ENCODE measurements around the gene YPEL5.

YPEL5 gene

DNA sequence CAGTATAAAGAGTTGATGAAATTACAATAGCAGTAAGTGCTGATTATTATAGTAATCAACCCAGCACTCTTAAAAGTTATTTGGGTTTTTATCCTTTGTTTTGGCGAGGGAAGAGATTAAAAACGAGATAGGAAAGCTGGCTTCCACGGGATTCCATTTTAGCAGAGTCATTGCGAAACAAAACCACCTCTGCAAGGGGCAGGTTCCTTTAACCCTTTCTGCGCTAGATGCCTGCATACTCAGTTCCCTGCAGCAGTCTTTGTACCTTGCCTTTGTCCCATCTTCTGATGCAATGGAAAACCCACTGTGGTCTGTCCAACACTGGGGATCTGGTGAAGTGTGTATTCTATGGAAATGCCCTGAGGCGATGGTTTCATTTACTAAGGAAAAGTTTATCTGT, 2.7 kb downstream of the YPEL5 start:
- H3K4me1 ChIP-seq (ENCODE audit: control insufficient read depth in 1 of 2, insufficient read depth in 2 of 2, low read length in 2 of 2) = peaks cover 29 to 32% of the 10 kb centered on the region in 2 donors
- no peaks in the 10 kb centered on the region for H3K27me3 ChIP-seq (ENCODE audit: control insufficient read depth in 1 of 2, insufficient read depth in 2 of 2, low read length in 2 of 2)
- H3K4me3 ChIP-seq (ENCODE audit: low read depth in 1 of 2, low read length in 2 of 2) = peak overlapping the region in 1 of 2 donors; percentile 24
- no peak overlapping the region for H3K9ac ChIP-seq (ENCODE audit: low read depth in 1 of 2, low read length in 2 of 2)
- H3K9me3 ChIP-seq (ENCODE audit: control insufficient read depth in 1 of 2, low read length in 2 of 2) = no peaks in the 10 kb centered on the region
- no peak overlapping the region for H3K27ac ChIP-seq (ENCODE audit: low read depth, low read length)
- H3K36me3 ChIP-seq (ENCODE audit: control insufficient read depth in 1 of 2, insufficient read depth in 2 of 2, low read length in 2 of 2) = peaks cover 0 to 6% of the 10 kb centered on the region in 2 donors

DNA sequence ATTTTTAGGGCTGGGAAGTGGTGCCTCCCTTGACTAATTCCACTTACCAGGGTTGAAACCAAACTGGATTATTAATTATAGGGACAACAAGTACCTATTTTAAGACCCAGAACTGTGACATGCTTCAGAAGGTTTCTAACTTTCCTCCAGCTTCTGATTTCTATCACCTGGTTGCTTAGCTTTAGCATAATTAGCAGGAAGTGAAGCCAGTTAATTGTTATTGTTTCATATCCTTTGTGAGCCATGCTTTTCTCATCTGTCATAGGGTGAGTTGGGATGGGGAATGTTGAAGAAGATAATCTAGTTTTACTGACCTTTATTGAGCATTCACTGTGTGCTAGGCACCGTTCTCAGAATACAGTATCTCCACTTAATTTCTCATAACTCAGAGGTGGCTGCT, 3.2 kb downstream of the YPEL5 start:
- H3K4me3 ChIP-seq (ENCODE audit: low read depth in 1 of 2, low read length in 2 of 2) = no peak overlapping the region
- peaks cover 31 to 35% of the 10 kb centered on the region in 2 donors for H3K4me1 ChIP-seq (ENCODE audit: control insufficient read depth in 1 of 2, insufficient read depth in 2 of 2, low read length in 2 of 2)
- no peak overlapping the region for H3K27ac ChIP-seq (ENCODE audit: low read depth, low read length)
- no peaks in the 10 kb centered on the region for H3K27me3 ChIP-seq (ENCODE audit: control insufficient read depth in 1 of 2, insufficient read depth in 2 of 2, low read length in 2 of 2)
- no peaks in the 10 kb centered on the region for H3K9me3 ChIP-seq (ENCODE audit: control insufficient read depth in 1 of 2, low read length in 2 of 2)
- H3K36me3 ChIP-seq (ENCODE audit: control insufficient read depth in 1 of 2, insufficient read depth in 2 of 2, low read length in 2 of 2) = peaks cover 0 to 6% of the 10 kb centered on the region in 2 donors
- H3K9ac ChIP-seq (ENCODE audit: low read depth in 1 of 2, low read length in 2 of 2) = no peak overlapping the region

DNA sequence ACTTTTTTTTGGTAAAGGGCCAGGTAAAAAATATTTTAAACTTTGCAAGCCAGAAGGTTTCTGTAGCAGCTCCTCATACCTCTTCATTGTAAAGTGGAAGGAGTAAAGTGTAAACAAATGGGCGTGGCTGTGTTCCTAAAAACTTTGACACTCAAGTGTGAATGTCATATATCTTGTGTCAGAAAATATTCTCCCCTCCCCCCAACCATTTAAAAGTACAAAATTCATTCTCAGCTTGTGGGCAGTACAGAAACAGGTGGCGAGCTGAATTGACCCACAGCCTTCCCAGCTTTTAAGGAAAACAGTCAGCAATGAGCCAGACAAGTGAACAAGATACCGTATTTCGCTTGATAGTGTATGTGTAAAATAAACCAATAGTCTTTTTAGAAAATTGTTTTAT, 4.0 kb downstream of the YPEL5 start:
- H3K9ac ChIP-seq (ENCODE audit: low read depth in 1 of 2, low read length in 2 of 2) = no peak overlapping the region
- peaks cover 31 to 44% of the 10 kb centered on the region in 2 donors for H3K4me1 ChIP-seq (ENCODE audit: control insufficient read depth in 1 of 2, insufficient read depth in 2 of 2, low read length in 2 of 2)
- peaks cover 0 to 6% of the 10 kb centered on the region in 2 donors for H3K36me3 ChIP-seq (ENCODE audit: control insufficient read depth in 1 of 2, insufficient read depth in 2 of 2, low read length in 2 of 2)
- no peaks in the 10 kb centered on the region for H3K9me3 ChIP-seq (ENCODE audit: control insufficient read depth in 1 of 2, low read length in 2 of 2)
- H3K4me3 ChIP-seq (ENCODE audit: low read depth in 1 of 2, low read length in 2 of 2) = no peak overlapping the region
- H3K27ac ChIP-seq (ENCODE audit: low read depth, low read length) = no peak overlapping the region
- H3K27me3 ChIP-seq (ENCODE audit: control insufficient read depth in 1 of 2, insufficient read depth in 2 of 2, low read length in 2 of 2) = no peaks in the 10 kb centered on the region

DNA sequence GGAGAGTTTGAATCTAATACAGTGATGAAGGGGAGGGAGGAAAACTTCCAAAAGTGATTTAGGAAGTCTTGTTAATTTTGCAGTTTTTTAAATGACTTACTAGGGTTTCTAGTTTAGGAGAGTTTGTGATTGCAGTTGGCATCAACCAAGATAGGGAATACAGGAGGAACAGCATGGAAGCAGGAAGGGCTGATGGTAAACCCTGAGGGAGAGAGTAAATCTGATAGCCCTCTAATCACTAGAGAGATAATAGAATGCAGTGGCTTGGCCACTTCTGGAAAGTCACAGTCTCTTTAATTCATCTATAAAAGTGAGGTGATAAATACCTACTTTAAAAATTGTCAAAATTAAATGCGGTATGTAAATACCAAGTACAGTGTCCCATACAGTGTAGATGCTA, 5.6 kb downstream of the YPEL5 start:
- H3K27ac ChIP-seq (ENCODE audit: low read depth, low read length) = no peak overlapping the region
- peaks cover 2 to 13% of the 10 kb centered on the region in 2 donors for H3K36me3 ChIP-seq (ENCODE audit: control insufficient read depth in 1 of 2, insufficient read depth in 2 of 2, low read length in 2 of 2)
- H3K4me1 ChIP-seq (ENCODE audit: control insufficient read depth in 1 of 2, insufficient read depth in 2 of 2, low read length in 2 of 2) = peaks cover 27 to 51% of the 10 kb centered on the region in 2 donors
- no peaks in the 10 kb centered on the region for H3K27me3 ChIP-seq (ENCODE audit: control insufficient read depth in 1 of 2, insufficient read depth in 2 of 2, low read length in 2 of 2)
- no peak overlapping the region for H3K9ac ChIP-seq (ENCODE audit: low read depth in 1 of 2, low read length in 2 of 2)
- H3K9me3 ChIP-seq (ENCODE audit: control insufficient read depth in 1 of 2, low read length in 2 of 2) = no peaks in the 10 kb centered on the region
- no peak overlapping the region for H3K4me3 ChIP-seq (ENCODE audit: low read depth in 1 of 2, low read length in 2 of 2)

DNA sequence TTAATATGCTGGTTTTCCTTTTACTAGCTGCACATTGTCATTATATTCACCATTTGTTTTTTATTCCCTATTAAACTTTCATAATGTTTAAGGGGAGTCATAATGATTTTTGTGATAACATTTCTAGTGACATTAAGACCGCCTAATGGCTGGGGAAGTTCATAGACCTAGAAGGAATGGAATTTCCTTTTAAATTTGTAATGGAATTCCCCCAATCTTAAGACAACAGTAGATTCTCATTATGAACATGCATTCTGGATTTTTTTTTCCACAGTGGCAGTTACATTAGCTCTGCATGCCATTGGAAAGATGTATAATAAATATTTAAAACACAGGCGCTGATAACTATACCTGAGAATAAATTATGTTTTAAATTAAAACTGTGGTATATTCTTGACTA, 8.4 kb downstream of the YPEL5 start:
- Histone ChIP-seq H3K9ac (ENCODE audit: low read depth in 1 of 2, low read length in 2 of 2) (no peak overlapping the region), H3K9me3 (ENCODE audit: control insufficient read depth in 1 of 2, low read length in 2 of 2) (no peaks in the 10 kb centered on the region), H3K27ac (ENCODE audit: low read depth, low read length) (no peak overlapping the region), H3K27me3 (ENCODE audit: control insufficient read depth in 1 of 2, insufficient read depth in 2 of 2, low read length in 2 of 2) (no peaks in the 10 kb centered on the region), H3K36me3 (ENCODE audit: control insufficient read depth in 1 of 2, insufficient read depth in 2 of 2, low read length in 2 of 2) (peaks cover 25 to 36% of the 10 kb centered on the region in 2 donors), H3K4me1 (ENCODE audit: control insufficient read depth in 1 of 2, insufficient read depth in 2 of 2, low read length in 2 of 2) (peaks cover 12 to 31% of the 10 kb centered on the region in 2 donors), H3K4me3 (ENCODE audit: low read depth in 1 of 2, low read length in 2 of 2) (no peak overlapping the region)

DNA sequence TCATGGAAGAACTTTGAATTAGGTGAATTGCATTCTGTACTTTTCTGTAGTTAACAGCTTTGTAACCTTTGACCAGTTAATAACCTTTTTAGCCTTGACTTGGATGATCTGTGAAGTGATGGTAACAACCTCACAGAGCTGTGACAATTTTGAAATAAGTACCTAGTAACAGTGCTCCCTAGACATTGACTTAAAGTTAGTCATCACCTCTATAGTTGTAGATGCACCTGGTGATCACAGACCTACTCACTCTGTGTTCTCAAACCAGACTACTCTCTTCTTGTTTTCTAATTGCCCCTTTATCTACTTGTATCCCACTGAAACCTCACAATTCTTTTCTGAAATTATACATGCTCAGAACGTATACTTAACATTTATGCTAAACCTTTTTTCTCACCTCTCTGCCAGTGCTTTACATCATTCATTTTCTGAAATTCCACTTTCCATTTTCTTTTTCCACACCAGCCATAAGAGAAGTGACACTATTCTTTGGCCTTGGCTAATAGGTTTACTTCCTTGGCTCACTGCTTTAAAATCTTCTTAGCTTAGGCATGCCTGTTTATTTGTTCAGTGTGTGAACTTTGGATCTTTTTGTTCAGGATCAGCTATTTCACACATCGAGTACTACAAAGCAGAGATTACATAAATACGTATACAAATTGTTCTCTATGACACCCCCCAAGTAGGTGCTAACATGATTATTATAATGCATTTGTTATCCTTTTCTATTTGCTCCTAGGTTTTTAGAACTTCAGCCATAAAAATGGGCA, 9.3 kb downstream of the YPEL5 start:
- Histone ChIP-seq H3K27ac (ENCODE audit: low read depth, low read length) (no peak overlapping the region), H3K4me3 (ENCODE audit: low read depth in 1 of 2, low read length in 2 of 2) (no peak overlapping the region), H3K4me1 (ENCODE audit: control insufficient read depth in 1 of 2, insufficient read depth in 2 of 2, low read length in 2 of 2) (peaks cover 4 to 23% of the 10 kb centered on the region in 2 donors), H3K9ac (ENCODE audit: low read depth in 1 of 2, low read length in 2 of 2) (no peak overlapping the region), H3K27me3 (ENCODE audit: control insufficient read depth in 1 of 2, insufficient read depth in 2 of 2, low read length in 2 of 2) (no peaks in the 10 kb centered on the region), H3K36me3 (ENCODE audit: control insufficient read depth in 1 of 2, insufficient read depth in 2 of 2, low read length in 2 of 2) (peaks cover 29 to 39% of the 10 kb centered on the region in 2 donors), H3K9me3 (ENCODE audit: control insufficient read depth in 1 of 2, low read length in 2 of 2) (no peaks in the 10 kb centered on the region)

DNA sequence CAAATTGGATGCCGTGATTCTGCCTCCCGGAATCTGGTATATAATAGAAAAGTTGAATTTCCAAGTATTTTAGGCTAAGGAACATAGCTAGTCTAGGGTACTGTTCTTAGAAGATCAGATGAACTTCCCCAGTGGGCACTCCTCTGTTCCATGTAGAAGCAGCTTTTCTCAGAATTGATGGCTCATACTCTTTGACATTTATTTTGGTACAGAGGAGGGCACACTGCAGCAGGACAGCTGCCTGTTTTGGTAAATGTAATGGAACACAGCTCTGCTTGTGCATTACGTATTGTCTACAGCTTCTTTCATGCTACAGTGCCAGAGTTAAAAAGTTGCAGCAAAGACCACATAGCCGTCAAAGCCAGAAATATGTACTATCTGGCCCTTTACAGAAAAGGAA, 10.8 kb downstream of the YPEL5 start:
- peaks cover 4 to 19% of the 10 kb centered on the region in 2 donors for H3K4me1 ChIP-seq (ENCODE audit: control insufficient read depth in 1 of 2, insufficient read depth in 2 of 2, low read length in 2 of 2)
- no peak overlapping the region for H3K9ac ChIP-seq (ENCODE audit: low read depth in 1 of 2, low read length in 2 of 2)
- no peaks in the 10 kb centered on the region for H3K27me3 ChIP-seq (ENCODE audit: control insufficient read depth in 1 of 2, insufficient read depth in 2 of 2, low read length in 2 of 2)
- H3K27ac ChIP-seq (ENCODE audit: low read depth, low read length) = no peak overlapping the region
- H3K36me3 ChIP-seq (ENCODE audit: control insufficient read depth in 1 of 2, insufficient read depth in 2 of 2, low read length in 2 of 2) = peaks cover 29 to 39% of the 10 kb centered on the region in 2 donors
- no peak overlapping the region for H3K4me3 ChIP-seq (ENCODE audit: low read depth in 1 of 2, low read length in 2 of 2)
- no peaks in the 10 kb centered on the region for H3K9me3 ChIP-seq (ENCODE audit: control insufficient read depth in 1 of 2, low read length in 2 of 2)

DNA sequence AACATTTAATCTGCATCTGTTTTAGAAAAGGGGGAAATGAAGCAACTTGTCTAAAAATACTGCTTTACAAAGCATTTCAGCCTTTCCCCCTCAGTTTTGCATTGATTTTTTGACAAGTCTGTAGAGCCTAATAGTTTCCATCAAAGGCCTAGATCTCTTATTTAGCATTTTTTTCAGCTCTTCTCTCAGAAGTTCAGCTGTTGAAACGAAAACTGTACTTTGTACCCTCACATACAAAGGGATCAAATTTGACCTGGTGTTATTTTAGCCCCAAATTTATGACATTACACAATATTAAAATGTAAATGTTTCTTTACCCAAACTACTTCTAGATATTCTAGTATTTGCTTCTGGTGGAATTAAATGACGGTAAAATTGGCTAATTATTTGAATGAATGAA, 13.0 kb downstream of the YPEL5 start:
- no peak overlapping the region for H3K9ac ChIP-seq (ENCODE audit: low read depth in 1 of 2, low read length in 2 of 2)
- H3K4me1 ChIP-seq (ENCODE audit: control insufficient read depth in 1 of 2, insufficient read depth in 2 of 2, low read length in 2 of 2) = peaks cover 4 to 17% of the 10 kb centered on the region in 2 donors
- H3K4me3 ChIP-seq (ENCODE audit: low read depth in 1 of 2, low read length in 2 of 2) = no peak overlapping the region
- no peak overlapping the region for H3K27ac ChIP-seq (ENCODE audit: low read depth, low read length)
- no peaks in the 10 kb centered on the region for H3K9me3 ChIP-seq (ENCODE audit: control insufficient read depth in 1 of 2, low read length in 2 of 2)
- peaks cover 29 to 37% of the 10 kb centered on the region in 2 donors for H3K36me3 ChIP-seq (ENCODE audit: control insufficient read depth in 1 of 2, insufficient read depth in 2 of 2, low read length in 2 of 2)
- no peaks in the 10 kb centered on the region for H3K27me3 ChIP-seq (ENCODE audit: control insufficient read depth in 1 of 2, insufficient read depth in 2 of 2, low read length in 2 of 2)

DNA sequence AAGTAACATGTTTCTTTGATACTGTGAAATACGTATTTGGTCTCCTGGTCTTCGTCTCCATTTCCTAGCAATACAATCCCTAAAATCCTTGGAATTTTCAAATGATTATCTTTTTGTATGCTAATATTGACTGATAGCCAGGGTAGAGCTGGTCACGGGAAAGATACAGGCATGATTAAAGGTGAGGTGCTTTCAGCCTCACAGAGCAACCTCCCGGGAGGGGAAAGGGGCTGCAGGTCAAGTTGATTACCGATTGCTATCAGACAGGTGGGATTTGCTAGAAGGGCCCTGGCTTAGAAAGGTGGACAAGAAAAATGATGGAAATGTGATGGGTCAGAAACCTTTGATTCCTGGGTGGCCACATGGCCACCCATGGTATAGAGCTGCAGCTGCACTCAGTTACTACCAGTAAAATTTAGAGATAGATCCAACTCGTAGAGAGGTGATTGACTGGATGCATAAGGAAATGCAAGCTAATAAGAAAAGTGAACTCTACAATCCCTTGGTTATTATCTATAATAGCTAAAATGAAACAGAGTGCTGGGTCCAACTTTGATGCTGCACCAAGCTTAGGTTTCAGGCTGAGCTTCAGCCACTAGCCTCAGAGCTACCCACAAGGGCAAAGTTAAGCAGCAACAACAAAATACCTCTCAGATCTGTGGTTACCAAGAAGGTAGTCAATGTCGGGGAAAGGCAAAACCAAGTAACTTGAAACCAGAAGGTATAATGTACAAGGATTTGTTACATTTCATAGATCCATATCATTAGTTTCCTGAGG, 15.3 kb downstream of the YPEL5 start:
- H3K27ac ChIP-seq (ENCODE audit: low read depth, low read length) = no peak overlapping the region
- H3K36me3 ChIP-seq (ENCODE audit: control insufficient read depth in 1 of 2, insufficient read depth in 2 of 2, low read length in 2 of 2) = peaks cover 29 to 32% of the 10 kb centered on the region in 2 donors
- H3K4me3 ChIP-seq (ENCODE audit: low read depth in 1 of 2, low read length in 2 of 2) = no peak overlapping the region
- H3K9me3 ChIP-seq (ENCODE audit: control insufficient read depth in 1 of 2, low read length in 2 of 2) = no peaks in the 10 kb centered on the region
- H3K4me1 ChIP-seq (ENCODE audit: control insufficient read depth in 1 of 2, insufficient read depth in 2 of 2, low read length in 2 of 2) = peaks cover 0 to 2% of the 10 kb centered on the region in 2 donors
- H3K9ac ChIP-seq (ENCODE audit: low read depth in 1 of 2, low read length in 2 of 2) = no peak overlapping the region
- no peaks in the 10 kb centered on the region for H3K27me3 ChIP-seq (ENCODE audit: control insufficient read depth in 1 of 2, insufficient read depth in 2 of 2, low read length in 2 of 2)

DNA sequence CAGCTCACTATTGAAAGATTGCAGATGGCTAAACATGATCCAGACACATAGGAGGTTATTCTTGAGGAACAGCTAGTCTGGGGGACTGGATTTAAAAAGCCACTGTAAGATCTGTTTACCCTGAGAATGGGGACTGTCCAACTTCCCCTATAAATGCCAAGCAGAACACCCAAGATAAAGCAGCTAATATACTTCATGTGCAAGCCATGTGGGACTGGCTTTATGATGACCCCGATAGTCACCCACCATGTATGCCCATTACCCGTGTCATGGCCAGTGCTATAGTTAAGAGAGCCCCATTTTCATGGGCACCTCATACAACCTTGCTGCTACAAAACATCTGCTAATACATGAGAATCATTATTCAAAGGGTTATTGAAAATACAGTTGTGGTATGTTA, 16.0 kb downstream of the YPEL5 start:
- H3K4me3 ChIP-seq (ENCODE audit: low read depth in 1 of 2, low read length in 2 of 2) = no peak overlapping the region
- H3K36me3 ChIP-seq (ENCODE audit: control insufficient read depth in 1 of 2, insufficient read depth in 2 of 2, low read length in 2 of 2) = peaks cover 23 to 25% of the 10 kb centered on the region in 2 donors
- peaks cover 0 to 2% of the 10 kb centered on the region in 2 donors for H3K4me1 ChIP-seq (ENCODE audit: control insufficient read depth in 1 of 2, insufficient read depth in 2 of 2, low read length in 2 of 2)
- H3K27ac ChIP-seq (ENCODE audit: low read depth, low read length) = no peak overlapping the region
- H3K9ac ChIP-seq (ENCODE audit: low read depth in 1 of 2, low read length in 2 of 2) = no peak overlapping the region
- no peaks in the 10 kb centered on the region for H3K27me3 ChIP-seq (ENCODE audit: control insufficient read depth in 1 of 2, insufficient read depth in 2 of 2, low read length in 2 of 2)
- H3K9me3 ChIP-seq (ENCODE audit: control insufficient read depth in 1 of 2, low read length in 2 of 2) = no peaks in the 10 kb centered on the region
